Heart left ventricle (tissue), 16 donors: Measurements from ENCODE around the gene SFR1. TPM values are rescaled to one million over a fixed set of nuclear protein-coding genes. Genes with fewer than 3 reads are reported as not detected.

Experiments
- ATAC-seq, 4 donors: fragments of 200-7000 bp; cut with Tn5 transposase; one replicate each; pipeline ENCODE4 v1.9.1; 2020 to 2022; ENCODE audit warnings: moderate library complexity in 4 of 4, mild to moderate bottlenecking in 3 of 4, moderate number of reproducible peaks in 1 of 4
- DNase-seq, 5 donors: peaks; one replicate each; pipeline ENCODE4 v3.0.0-alpha.2; 2020
- H3K27ac ChIP-seq, 12 donors: fragments of 200-600 bp; sonication (generic) in 4 of 12; one replicate each; pipeline versions ENCODE4 v1.5.0 to v1.8.0; 2016 to 2022; ENCODE audit warnings: mild to moderate bottlenecking in 2 of 12
- H3K27me3 ChIP-seq, 9 donors: fragments of 200-600 bp; sonication (generic) in 2 of 9; one replicate each; pipeline versions ENCODE4 v1.5.1 to v1.8.0; 2016 to 2022; ENCODE audit warnings: mild to moderate bottlenecking in 3 of 9
- H3K36me3 ChIP-seq, 9 donors: fragments of 200-600 bp; sonication (generic) in 2 of 9; one replicate each; pipeline versions ENCODE4 v1.5.0 to v1.8.0; 2018 to 2022; ENCODE audit warnings: mild to moderate bottlenecking in 2 of 9
- H3K4me1 ChIP-seq, 12 donors: fragments of 200-600 bp; sonication (generic) in 4 of 12; one replicate each; pipeline versions ENCODE4 v1.5.0 to v1.8.0; 2016 to 2022; ENCODE audit warnings: mild to moderate bottlenecking in 3 of 12
- H3K4me3 ChIP-seq, 12 donors: fragments of 200-600 bp; sonication (generic) in 4 of 12; one replicate each; pipeline versions ENCODE4 v1.5.0 to v1.8.0; 2017 to 2022; ENCODE audit warnings: mild to moderate bottlenecking in 9 of 12, moderate library complexity in 4 of 12
- H3K9me3 ChIP-seq, 12 donors: fragments of 200-600 bp; sonication (generic) in 4 of 12; one replicate each; pipeline versions ENCODE4 v1.5.0 to v1.8.0; 2016 to 2022; ENCODE audit warnings: mild to moderate bottlenecking in 1 of 12
- POLR2A ChIP-seq, 2 donors: fragments of 450-650 bp; IDR thresholded peaks; one replicate each; pipeline ENCODE4 v1.6.1; 2017; ENCODE audit warnings: antibody characterized with exemption in 2 of 2, mild to moderate bottlenecking in 2 of 2, moderate library complexity in 2 of 2
- WGBS, 4 donors: extraction: QIAGEN DNeasy Blood & Tissue Kit in 2 of 4; methylation state at CpG; one replicate each; pipeline versions ENCODE4 v1.1.5 to v1.1.7; 2013 to 2018; 5-methylcytosine and 5-hydroxymethylcytosine counted together
- intact Hi-C, 10 donors: fragments of 100-400 bp; cut with DNase I; formaldehyde crosslinking; loops; one replicate each; pipeline versions ENCODE4 v1.11.1 to v1.14.2; 2022
- polyA plus RNA-seq, 2 donors: library from polyadenylated mRNA; stranded (reverse); fragments of 200-250 nt; gene quantifications; one replicate each; pipeline ENCODE4 v1.2.3, GENCODE V29; 2013
- total RNA-seq, 9 donors: library from RNA; depleted of rRNA in 2 of 9; stranded (reverse); fragments of >200 nt in 2 of 9; fragmentation: NEBNext Ultra II Directional in 3 of 9; extraction: Animal tissue kit (Norgen Biotek cat#: 25700) in 3 of 9; gene quantifications; one replicate each; pipeline versions ENCODE4 v1.1.0 to v1.2.4, GENCODE V29; 2016 to 2023
- TF ChIP-seq, protein P1 (sequence below), 12 donors: fragments of 200-600 bp; sonication (generic) in 4 of 12; IDR thresholded peaks; one replicate each; pipeline versions ENCODE4 v1.5.0 to v1.8.0; 2018 to 2022; ENCODE audit warnings: antibody characterized with exemption in 12 of 12, mild to moderate bottlenecking in 5 of 12
- donor health status: ischemic (EF 13 %, LVEDD 7.1; RV severe dilation, severe dysfunction).
- donor health status: healthy with polysubstance abuse.
- donor health status: DM: no; HTN: yes; CAD: no.
- donor health status: DM: no; HTN: no; CAD: no.
- donor health status: ischemic (EF 25% LVEDD 6.9; RV normal size, moderate dysfunction).
- donor health status: ischemic (EF 25% LVEDD 5.7; RV mildly dilated, moderate dysfunction).
- donor health status: healthy.
- donor health status: DM: yes; HTN: yes; CAD: no.
- donor health status: ischemic (EF 35%, LVEDD 5.7; RV mildly dilated, moderate dysfunction).
- donor health status: nonischemic (EF 11% LVEDD 7.7; RV severe dilation, severe dysfunction).
- donor health status: DM: yes; HTN: yes; CAD: no.
- donor health status: PGD.
- donor health status: ischemic (EF 29% LVEDD 5.4; RV normal size, mild dysfunction).
- donor health status: nonischemic (EF 23%, LVEDD 6.1; RV moderate dilation, normal function).

SFR1 gene
- total and polyA plus RNA-seq, 11 donors: 5.4 to 10.1 (median 7.6) TPM

DNA sequence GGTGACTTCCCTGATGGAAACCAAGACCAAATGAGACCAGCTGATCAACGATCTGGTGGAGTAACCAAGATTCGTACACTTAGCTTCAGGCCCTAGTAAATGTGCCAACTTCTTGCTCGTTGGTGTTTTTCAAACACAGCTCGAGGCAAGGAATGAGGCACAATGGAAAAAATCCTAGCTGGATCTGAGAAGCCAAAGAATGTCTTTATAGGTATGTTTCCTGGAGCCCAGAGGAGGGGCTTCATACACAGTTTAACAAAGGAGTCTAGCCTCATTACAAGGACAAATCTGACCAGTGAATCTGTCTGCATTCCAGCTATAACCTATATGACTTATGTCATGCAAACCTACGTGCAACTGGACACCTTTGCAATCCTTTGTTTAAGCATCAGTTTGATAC is 40.0 kb upstream of the SFR1 start:
- H3K36me3 ChIP-seq: no peaks in the 10 kb centered on the region

DNA sequence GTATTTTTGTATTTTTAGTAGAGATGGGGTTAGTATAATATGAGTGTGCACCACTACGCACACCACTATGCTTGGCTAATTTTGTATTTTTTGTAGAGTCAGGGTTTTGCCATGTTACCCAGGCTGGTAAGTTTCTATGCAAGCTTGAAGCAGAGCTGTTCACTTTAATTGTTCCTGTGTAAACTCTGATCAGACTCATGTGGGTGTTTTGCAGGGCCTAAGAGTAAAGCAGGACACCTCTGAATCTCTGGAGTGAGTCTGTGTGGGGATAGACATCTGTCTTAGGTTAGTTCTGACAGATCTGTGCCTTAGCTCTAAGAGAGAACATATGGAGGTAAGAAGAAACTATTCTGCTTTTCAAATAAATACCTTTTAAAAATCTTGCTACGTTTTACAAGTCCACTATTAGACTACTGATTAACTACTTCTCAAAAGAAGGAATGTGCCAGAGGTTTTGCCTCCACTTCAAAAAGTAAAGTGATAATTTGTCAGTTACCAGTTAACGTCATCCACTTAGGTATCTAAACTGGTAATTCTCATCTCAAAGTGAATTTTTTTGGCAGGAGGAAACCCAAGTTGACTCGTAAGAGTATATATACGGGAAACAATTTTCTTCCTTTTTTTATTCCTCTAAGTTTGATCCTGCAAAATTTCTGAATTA is 37.4 kb upstream of the SFR1 start:
- Histone ChIP-seq H3K27ac (no peak overlapping the region), H3K4me3 (no peak overlapping the region), H3K27me3 (no peaks in the 10 kb centered on the region), H3K4me1 (no peaks in the 10 kb centered on the region), H3K36me3 (no peaks in the 10 kb centered on the region), H3K9me3 (no peaks in the 10 kb centered on the region)
- DNase-seq (no peak), ATAC-seq (no peak)
- intact Hi-C loops: no loop called here
- TF ChIP-seq, protein P1, sequence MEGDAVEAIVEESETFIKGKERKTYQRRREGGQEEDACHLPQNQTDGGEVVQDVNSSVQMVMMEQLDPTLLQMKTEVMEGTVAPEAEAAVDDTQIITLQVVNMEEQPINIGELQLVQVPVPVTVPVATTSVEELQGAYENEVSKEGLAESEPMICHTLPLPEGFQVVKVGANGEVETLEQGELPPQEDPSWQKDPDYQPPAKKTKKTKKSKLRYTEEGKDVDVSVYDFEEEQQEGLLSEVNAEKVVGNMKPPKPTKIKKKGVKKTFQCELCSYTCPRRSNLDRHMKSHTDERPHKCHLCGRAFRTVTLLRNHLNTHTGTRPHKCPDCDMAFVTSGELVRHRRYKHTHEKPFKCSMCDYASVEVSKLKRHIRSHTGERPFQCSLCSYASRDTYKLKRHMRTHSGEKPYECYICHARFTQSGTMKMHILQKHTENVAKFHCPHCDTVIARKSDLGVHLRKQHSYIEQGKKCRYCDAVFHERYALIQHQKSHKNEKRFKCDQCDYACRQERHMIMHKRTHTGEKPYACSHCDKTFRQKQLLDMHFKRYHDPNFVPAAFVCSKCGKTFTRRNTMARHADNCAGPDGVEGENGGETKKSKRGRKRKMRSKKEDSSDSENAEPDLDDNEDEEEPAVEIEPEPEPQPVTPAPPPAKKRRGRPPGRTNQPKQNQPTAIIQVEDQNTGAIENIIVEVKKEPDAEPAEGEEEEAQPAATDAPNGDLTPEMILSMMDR (IDR thresholded peaks at IDR 0.05): no peak
- no peak for TF ChIP-seq POLR2A (IDR thresholded peaks at IDR 0.05)
- WGBS, 4 donors: 69 to 80% (median 75%) methylated on average over 5 of the region's 5 CpGs

More for the DNA sequence above, 40.0 kb upstream of the SFR1 start:
- intact Hi-C loops: no loop called here
- Histone ChIP-seq H3K4me3 (no peak overlapping the region), H3K9me3 (no peaks in the 10 kb centered on the region), H3K27me3 (no peaks in the 10 kb centered on the region), H3K4me1 (peaks cover 0 to 9% (median 4%) of the 10 kb centered on the region in 12 donors), H3K27ac (no peak overlapping the region)
- no peak for TF ChIP-seq POLR2A (IDR thresholded peaks at IDR 0.05)
- TF ChIP-seq, protein P1 (IDR thresholded peaks at IDR 0.05): no peak
- DNase-seq (no peak), ATAC-seq (no peak)
- 83 to 86% (median 85%) methylated on average over 5 of the region's 5 CpGs for WGBS, 4 donors

DNA sequence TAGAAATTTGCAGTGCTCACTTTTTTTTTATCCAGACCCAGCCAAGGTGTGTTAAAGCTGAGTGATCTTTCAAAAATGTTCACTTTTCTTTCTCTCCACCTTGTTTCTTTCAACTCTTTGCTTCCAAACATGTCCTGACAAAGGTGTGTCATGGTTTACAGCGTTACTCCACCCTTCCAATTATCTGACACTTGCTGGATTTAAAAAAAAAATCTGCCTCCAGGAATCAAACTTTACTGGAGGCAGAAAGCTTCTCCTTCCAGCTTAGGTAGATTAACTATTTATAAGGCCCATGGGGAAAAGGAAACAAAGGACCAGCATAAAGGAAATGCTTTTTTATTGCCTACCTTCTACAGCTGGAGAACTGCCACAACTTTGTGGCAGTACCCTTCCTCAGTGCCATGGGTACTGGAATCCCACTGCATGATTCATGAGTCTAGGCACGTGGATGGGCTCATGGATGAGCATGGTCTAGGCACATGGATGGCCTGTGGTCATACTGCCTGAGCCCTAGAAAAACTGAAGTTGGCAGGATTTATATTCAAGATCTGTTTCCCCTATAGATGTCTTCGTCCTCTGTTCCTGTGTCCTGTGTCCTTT is 36.1 kb upstream of the SFR1 start, which contains the start of gene COL17A1:
Gene COL17A1 (minus strand): TSS at position 80 of the 600 bp plus-strand sequence. CDS start 5,207 bp downstream, outside the sequence.
- WGBS, 4 donors: 77 to 80% (median 78%) methylated on average over 3 of the region's 3 CpGs
- TF ChIP-seq, protein P1 (IDR thresholded peaks at IDR 0.05): no peak
- no peak for TF ChIP-seq POLR2A (IDR thresholded peaks at IDR 0.05)
- DNase-seq: no peak
- H3K9me3 ChIP-seq: no peaks in the 10 kb centered on the region
- ATAC-seq: no peak
- intact Hi-C loops: no loop called here
- H3K27me3 ChIP-seq: no peaks in the 10 kb centered on the region
- H3K4me1 ChIP-seq: no peaks in the 10 kb centered on the region
- no peak within 1 kb of the TSS for H3K27ac ChIP-seq
- H3K4me3 ChIP-seq: no peak within 1 kb of the TSS
- H3K36me3 ChIP-seq: no peaks in the 10 kb centered on the region

DNA sequence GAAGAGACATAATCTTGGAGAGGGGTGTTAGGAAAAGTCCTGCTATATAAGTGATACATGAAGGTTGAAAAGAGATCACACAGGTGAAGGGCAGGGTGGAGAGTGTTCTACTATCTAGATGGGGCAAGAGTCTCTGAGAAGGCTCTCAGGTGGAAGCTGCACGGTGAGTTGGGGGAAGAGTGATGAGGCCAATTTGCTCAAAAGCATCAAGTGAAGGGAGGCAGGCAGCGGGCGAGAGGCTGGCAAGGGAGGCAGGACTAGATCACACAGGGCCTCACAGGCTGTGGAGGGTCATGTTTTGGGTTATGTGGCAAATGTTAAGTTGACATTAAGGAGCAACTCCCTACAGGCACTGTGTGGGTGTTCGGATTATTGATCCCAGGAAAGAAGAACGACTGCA is 33.7 kb upstream of the SFR1 start:
- Histone ChIP-seq H3K4me1 (no peaks in the 10 kb centered on the region), H3K27me3 (no peaks in the 10 kb centered on the region), H3K4me3 (no peak overlapping the region), H3K9me3 (no peaks in the 10 kb centered on the region), H3K27ac (no peak overlapping the region), H3K36me3 (no peaks in the 10 kb centered on the region)
- DNase-seq (no peak), ATAC-seq (no peak)
- intact Hi-C loops: no loop called here
- TF ChIP-seq POLR2A (IDR thresholded peaks at IDR 0.05): no peak
- TF ChIP-seq, protein P1 (IDR thresholded peaks at IDR 0.05): no peak
- 90 to 93% (median 92%) methylated on average over 5 of the region's 5 CpGs for WGBS, 4 donors
